Progenitor cell of endocrine pancreas (in vitro differentiated cells): ENCODE measurements around the gene CBR1. TPM values are rescaled to one million over a fixed set of nuclear protein-coding genes. Genes with fewer than 3 reads are reported as not detected.
A peak's percentile ranks its signal among the peaks of the same experiment; 100 is the strongest.

Experiments
- DNase-seq: peaks from one replicate; pipeline ENCODE4 v3.0.0; 2021; ENCODE audit warnings: low spot score; ENCODE audit not compliant: unreplicated experiment
- H3K27ac Mint-ChIP-seq: 2 replicates; pipeline ENCODE4 v1.8.0; 2021; ENCODE audit warnings: mild to moderate bottlenecking, moderate library complexity, mixed read lengths
- H3K27me3 Mint-ChIP-seq: 2 replicates; pipeline ENCODE4 v1.8.0; 2021; ENCODE audit warnings: mixed read lengths
- H3K36me3 Mint-ChIP-seq: 2 replicates; pipeline ENCODE4 v1.8.0; 2022; ENCODE audit warnings: mixed read lengths; ENCODE audit not compliant: insufficient read depth
- H3K4me1 Mint-ChIP-seq: 2 replicates; pipeline ENCODE4 v1.8.0; 2021; ENCODE audit warnings: low read depth, mixed read lengths
- H3K4me3 Mint-ChIP-seq: 2 replicates; pipeline ENCODE4 v1.8.0; 2021; ENCODE audit warnings: low read depth, mild to moderate bottlenecking, moderate library complexity, mixed read lengths
- H3K9me3 Mint-ChIP-seq: 2 replicates; pipeline ENCODE4 v1.8.0; 2021; ENCODE audit warnings: low read depth, mixed read lengths
- CTCF ChIP-seq: fragments of 200-600 bp; sonication (generic); IDR thresholded peaks from one replicate; pipeline ENCODE4 v1.5.0; 2021; ENCODE audit warnings: antibody characterized with exemption, mild to moderate bottlenecking; ENCODE audit not compliant: unreplicated experiment
- total RNA-seq: library from RNA; stranded (reverse); gene quantifications from 2 replicates; pipeline ENCODE4 v1.2.1, GENCODE V29; 2021

The CBR1 gene
- total RNA-seq, 1 donor from 2014 or later = 13.2 TPM

- Mint-ChIP-seq H3K4me1 (no peaks in the 10 kb centered on the region), H3K36me3 (no peaks in the 10 kb centered on the region), H3K9me3 (peaks cover 11% of the 10 kb centered on the region), H3K27me3 (peaks cover 42% of the 10 kb centered on the region), H3K4me3 (no peak overlapping the region), H3K27ac (no peak overlapping the region)
- TF ChIP-seq CTCF = no peak
- no peak for DNase-seq
Measured at GRCh38 chr21:36100971-36101641, 31.3 kb downstream of the CBR1 start.

GRCh38 chr21:36103434-36103833 lies 33.6 kb downstream of the CBR1 start:
- H3K9me3 Mint-ChIP-seq = peaks cover 11% of the 10 kb centered on the region
- H3K4me3 Mint-ChIP-seq = no peak overlapping the region
- H3K27ac Mint-ChIP-seq = no peak overlapping the region
- DNase-seq = no peak
- no peaks in the 10 kb centered on the region for H3K4me1 Mint-ChIP-seq
- no peaks in the 10 kb centered on the region for H3K36me3 Mint-ChIP-seq
- TF ChIP-seq CTCF = no peak
- peaks cover 49% of the 10 kb centered on the region for H3K27me3 Mint-ChIP-seq

- peak; percentile 59 for TF ChIP-seq CTCF
- Mint-ChIP-seq H3K36me3 (no peaks in the 10 kb centered on the region), H3K4me1 (no peaks in the 10 kb centered on the region), H3K4me3 (no peak overlapping the region), H3K9me3 (peaks cover 11% of the 10 kb centered on the region), H3K27me3 (peaks cover 41% of the 10 kb centered on the region), H3K27ac (no peak overlapping the region)
- peak; percentile 15 for DNase-seq
Measured at GRCh38 chr21:36104317-36105300, 34.8 kb downstream of the CBR1 start.

- peaks cover 35% of the 10 kb centered on the region for H3K27me3 Mint-ChIP-seq
- no peak overlapping the region for H3K27ac Mint-ChIP-seq
- H3K4me3 Mint-ChIP-seq = no peak overlapping the region
- no peak for TF ChIP-seq CTCF
- H3K36me3 Mint-ChIP-seq = no peaks in the 10 kb centered on the region
- DNase-seq = no peak
- no peaks in the 10 kb centered on the region for H3K4me1 Mint-ChIP-seq
- peaks cover 14% of the 10 kb centered on the region for H3K9me3 Mint-ChIP-seq
Measured at GRCh38 chr21:36105327-36105842, 35.6 kb downstream of the CBR1 start.

GRCh38 chr21:36109868-36110267 lies 40.0 kb downstream of the CBR1 start:
- Mint-ChIP-seq H3K27me3 (peaks cover 26% of the 10 kb centered on the region), H3K4me1 (peaks cover 7% of the 10 kb centered on the region), H3K36me3 (no peaks in the 10 kb centered on the region), H3K9me3 (peaks cover 2% of the 10 kb centered on the region), H3K27ac (no peak overlapping the region), H3K4me3 (no peak overlapping the region)
- no peak for TF ChIP-seq CTCF
- no peak for DNase-seq
